IMR-90 (cell line): ENCODE results near the gene NR1H4. TPM values are rescaled to one million over a fixed set of nuclear protein-coding genes. Genes with fewer than 3 reads are reported as not detected.
"Not testable (repeated sequence)": the region's sequence is repeated elsewhere in the genome, so short reads cannot be mapped to it uniquely, and the experiment has no call there.

Experiments
- ATAC-seq: fragments of 200-7000 bp; cut with Tn5 transposase; 2 replicates; pipeline ENCODE4 v1.9.1; 2020; ENCODE audit warnings: low read depth, mild to moderate bottlenecking, moderate library complexity
- BruUV-seq: library from RNA; stranded (reverse); fragments of 400-500 nt; replicated peaks from 2 replicates; lab custom pipeline; 2021; lab: Mats Ljungman, UMichigan
- CTCF ChIA-PET: fragments of 300-600 bp; formaldehyde crosslinking; extraction: SDS; loops from one replicate; lab custom pipeline; 2021; ENCODE audit warnings: antibody characterized with exemption; lab: Yijun Ruan, JAX
- POLR2A ChIA-PET: fragments of 300-600 bp; sonication (Branson Sonifier 250); formaldehyde crosslinking; loops from one replicate; lab custom pipeline; 2022; ENCODE audit warnings: antibody characterized with exemption; ENCODE audit not compliant: unreplicated experiment; lab: Charles Lee
- DNase-seq: peaks from one replicate; pipeline ENCODE4 v3.0.0; 2013
- H2AFZ ChIP-seq: replicated peaks from 2 replicates; pipeline ENCODE3; 2013; ENCODE audit warnings: low read length, mild to moderate bottlenecking; ENCODE audit not compliant: poor library complexity
- H2AK5ac ChIP-seq: 2 replicates; pipeline ENCODE4 v1.6.1; 2013; ENCODE audit warnings: low read depth, low read length, inconsistent platforms
- H2AK9ac ChIP-seq: replicated peaks from 2 replicates; pipeline ENCODE3; 2013; ENCODE audit warnings: mild to moderate bottlenecking, low read depth, low read length, moderate library complexity; ENCODE audit not compliant: poor library complexity
- H2BK120ac ChIP-seq: 2 replicates; pipeline ENCODE4 v1.6.1; 2013; ENCODE audit warnings: low read depth, low read length, inconsistent platforms
- H2BK15ac ChIP-seq: 3 replicates; pipeline ENCODE4 v1.6.1; 2013; ENCODE audit warnings: low read depth, low read length, inconsistent platforms
- H2BK20ac ChIP-seq: 2 replicates; pipeline ENCODE4 v1.6.1; 2013; ENCODE audit warnings: low read depth, mild to moderate bottlenecking, inconsistent platforms, low read length, moderate library complexity
- H2BK5ac ChIP-seq: 2 replicates; pipeline ENCODE4 v1.6.1; 2013; ENCODE audit warnings: mild to moderate bottlenecking, low read depth, low read length, inconsistent platforms; ENCODE audit not compliant: poor library complexity, severe bottlenecking
- H3K14ac ChIP-seq: replicated peaks from 2 replicates; pipeline ENCODE4 v1.6.1; 2013; ENCODE audit warnings: low read depth, low read length, inconsistent platforms
- H3K18ac ChIP-seq: 2 replicates; pipeline ENCODE4 v1.6.1; 2013; ENCODE audit warnings: low read depth, low read length, control low read depth
- H3K23ac ChIP-seq: 2 replicates; pipeline ENCODE4 v1.6.1; 2013; ENCODE audit warnings: low read depth, low read length, inconsistent platforms
- H3K27ac ChIP-seq: 2 replicates; pipeline ENCODE4 v1.5.1; 2013; ENCODE audit warnings: mild to moderate bottlenecking, control low read depth, low read length; ENCODE audit not compliant: insufficient read depth
- H3K27me3 ChIP-seq: 2 replicates; pipeline ENCODE4 v1.6.1; 2013; ENCODE audit warnings: low read length; ENCODE audit not compliant: control insufficient read depth, insufficient read depth
- H3K36me3 ChIP-seq: 2 replicates; pipeline ENCODE4 v1.6.1; 2013; ENCODE audit warnings: low read length, mixed read lengths; ENCODE audit not compliant: control insufficient read depth, insufficient read depth
- H3K4ac ChIP-seq: 2 replicates; pipeline ENCODE4 v1.6.1; 2013; ENCODE audit warnings: low read depth, low read length, inconsistent platforms
- H3K4me1 ChIP-seq: 2 replicates; pipeline ENCODE4 v1.6.1; 2013; ENCODE audit warnings: low read length, mixed read lengths; ENCODE audit not compliant: control insufficient read depth, insufficient read depth
- H3K4me2 ChIP-seq: 2 replicates; pipeline ENCODE4 v1.6.1; 2013; ENCODE audit warnings: low read depth, mild to moderate bottlenecking, control low read depth, low read length, moderate library complexity
- H3K4me3 ChIP-seq: 2 replicates; pipeline ENCODE4 v1.5.1; 2013; ENCODE audit warnings: low read depth, mild to moderate bottlenecking, control low read depth, low read length, moderate library complexity; ENCODE audit not compliant: insufficient read depth
- H3K56ac ChIP-seq: 2 replicates; pipeline ENCODE4 v1.6.1; 2013; ENCODE audit warnings: low read length, inconsistent platforms; ENCODE audit not compliant: insufficient read depth; ENCODE audit errors: extremely low read depth
- H3K79me1 ChIP-seq, 2 experiments: 2 replicates each; pipeline ENCODE4 v1.6.1; 2013; ENCODE audit warnings: low read length in 2 of 2, inconsistent platforms in 1 of 2, low read depth in 1 of 2
- H3K9ac ChIP-seq: 2 replicates; pipeline ENCODE4 v1.6.1; 2013; ENCODE audit warnings: low read depth, low read length, control low read depth
- H3K9me1 ChIP-seq: 2 replicates; pipeline ENCODE4 v1.6.1; 2013; ENCODE audit warnings: low read length, inconsistent platforms; ENCODE audit not compliant: insufficient read depth
- H3K9me3 ChIP-seq: 2 replicates; pipeline ENCODE4 v1.6.1; 2013; ENCODE audit warnings: low read length; ENCODE audit not compliant: control insufficient read depth, insufficient read depth
- H4K20me1 ChIP-seq: 2 replicates; pipeline ENCODE4 v1.6.1; 2013; ENCODE audit warnings: low read length, inconsistent platforms; ENCODE audit not compliant: insufficient read depth
- H4K5ac ChIP-seq: 2 replicates; pipeline ENCODE4 v1.6.1; 2013; ENCODE audit warnings: mild to moderate bottlenecking, low read depth, low read length, control low read depth
- H4K8ac ChIP-seq, 2 experiments: 2 replicates each; pipeline ENCODE4 v1.6.1; 2013; ENCODE audit warnings: low read depth in 2 of 2, low read length in 2 of 2, control low read depth in 1 of 2, inconsistent platforms in 1 of 2
- H4K91ac ChIP-seq: 2 replicates; pipeline ENCODE4 v1.6.1; 2013; ENCODE audit warnings: low read depth, low read length, inconsistent platforms; ENCODE audit not compliant: insufficient read depth
- WGBS, 2 experiments: methylation state at CpG; one replicate each; pipeline versions ENCODE4 v1.1.5 to v1.1.7; 2013; ENCODE audit warnings: missing lambda C conversion rate in 2 of 2; ENCODE audit not compliant: insufficient read length in 1 of 2; ENCODE audit errors: extremely low coverage in 2 of 2; 5-methylcytosine and 5-hydroxymethylcytosine counted together
- dilution Hi-C: fragments of 300-500 bp; cut with HindIII; formaldehyde crosslinking; loops from one replicate; pipeline ENCODE4 v1.14.3; 2018; ENCODE audit warnings: low sequenced_read_pairs; ENCODE audit not compliant: unreplicated experiment
- in situ Hi-C: fragments of 300-500 bp; cut with MboI; formaldehyde crosslinking; loops from 3 replicates; pipeline ENCODE4 v1.14.3; 2019; ENCODE audit warnings: low sequenced_read_pairs, inconsistent platforms, mixed read lengths
- intact Hi-C: fragments of 100-400 bp; cut with micrococcal nuclease; formaldehyde crosslinking; loops from 2 replicates; pipeline ENCODE4 v1.10.0; 2022
- polyA plus RNA-seq, 3 experiments: library from polyadenylated mRNA; depleted of rRNA; stranded (reverse); fragments of >200 nt; gene quantifications; 2 replicates each; pipeline ENCODE4 v1.2.3, GENCODE V29; 2012; ENCODE audit warnings: low replicate concordance in 1 of 3
- total RNA-seq: library from RNA; depleted of rRNA; stranded (reverse); fragments of >200 nt; gene quantifications from 2 replicates; pipeline ENCODE4 v1.2.3, GENCODE V29; 2012

The NR1H4 gene
- total and polyA plus RNA-seq, 2 of the 4 experiments (the other 2 are of a cell fraction) = not detected

DNA sequence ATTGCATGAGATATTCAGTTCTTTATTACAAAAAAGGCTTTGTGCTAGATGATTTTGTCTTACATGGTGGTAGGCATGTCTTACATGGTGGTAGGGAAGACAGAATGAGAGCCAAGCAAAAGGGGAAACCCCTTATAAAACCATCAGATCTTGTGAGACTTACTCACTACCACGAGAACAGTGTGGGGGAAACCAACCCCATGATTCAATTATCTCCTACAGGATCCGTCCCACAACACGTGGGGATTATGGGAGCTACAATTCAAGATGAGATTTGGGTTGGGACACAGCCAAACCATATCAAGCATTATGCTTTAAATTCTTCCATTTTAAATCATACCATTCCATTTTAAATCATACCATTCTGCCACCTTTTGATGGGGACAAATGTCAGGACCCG, 29.1 kb downstream of the NR1H4 start:
- H3K9me1 ChIP-seq, H2AK5ac ChIP-seq, H2BK120ac ChIP-seq, H3K14ac ChIP-seq, H3K27me3 ChIP-seq, H4K20me1 ChIP-seq, BruUV-seq, POLR2A ChIA-PET, H4K5ac ChIP-seq, dilution Hi-C loops, H4K91ac ChIP-seq, H3K79me1 ChIP-seq, H2BK5ac ChIP-seq, H2BK15ac ChIP-seq, in situ Hi-C loops, H3K9me3 ChIP-seq, H3K4me2 ChIP-seq, H3K36me3 ChIP-seq, H3K23ac ChIP-seq, H3K4ac ChIP-seq, H3K9ac ChIP-seq, DNase-seq, ATAC-seq, H2BK20ac ChIP-seq, H2AK9ac ChIP-seq, H2AFZ ChIP-seq, H3K4me1 ChIP-seq, H3K18ac ChIP-seq, H3K56ac ChIP-seq, CTCF ChIA-PET, intact Hi-C loops, H4K8ac ChIP-seq, H3K27ac ChIP-seq, H3K4me3 ChIP-seq: not testable (repeated sequence)
- no CpG with 5 or more reads among the region's 4 CpGs for WGBS, 2 experiments
